Peyer's patch (tissue), 4 donors: ENCODE measurements around the gene KLF16. TPM values are rescaled to one million over a fixed set of nuclear protein-coding genes. Genes with fewer than 3 reads are reported as not detected.
A peak's percentile ranks its signal among the peaks of the same experiment; 100 is the strongest.
"Not testable (repeated sequence)": the region's sequence is repeated elsewhere in the genome, so short reads cannot be mapped to it uniquely, and the experiment has no call there.

Experiments
- DNase-seq, 3 donors: peaks; one replicate each; pipeline ENCODE4 v3.0.0-alpha.2; 2017 to 2019
- H3K27ac ChIP-seq, 4 donors: fragments of 200-600 bp; sonication (generic); one replicate each; pipeline ENCODE4 v1.5.1; 2016 to 2019
- H3K27me3 ChIP-seq, 2 donors: fragments of 200-600 bp; sonication (generic); one replicate each; pipeline ENCODE4 v1.5.1; 2019
- H3K36me3 ChIP-seq, 3 donors: fragments of 200-600 bp; sonication (generic); one replicate each; pipeline ENCODE4 v1.5.1; 2016 to 2019
- H3K4me1 ChIP-seq, 4 donors: fragments of 200-600 bp; sonication (generic); one replicate each; pipeline ENCODE4 v1.5.1; 2016 to 2019
- H3K4me3 ChIP-seq, 4 donors: fragments of 200-600 bp; sonication (generic); 1 replicate in 3 of 4; 2 replicates in 1 of 4; pipeline ENCODE4 v1.5.1; 2016 to 2019; ENCODE audit warnings: mild to moderate bottlenecking in 1 of 4
- H3K9me3 ChIP-seq, 4 donors: fragments of 200-600 bp; sonication (generic); one replicate each; pipeline ENCODE4 v1.5.1; 2016 to 2019; ENCODE audit warnings: mild to moderate bottlenecking in 1 of 4
- CTCF ChIP-seq, 6 experiments: fragments of 450-650 bp in 4 of 6; fragments of 200-600 bp in 2 of 6; sonication (generic) in 1 of 6; IDR thresholded peaks; one replicate each; pipeline ENCODE4 v1.5.1; 2017 to 2019; ENCODE audit warnings: antibody characterized with exemption in 6 of 6, mild to moderate bottlenecking in 3 of 6, moderate library complexity in 1 of 6
- POLR2A ChIP-seq, 2 donors: fragments of 450-650 bp; IDR thresholded peaks; one replicate each; pipeline ENCODE4 v1.5.1; 2017; ENCODE audit warnings: antibody characterized with exemption in 2 of 2, mild to moderate bottlenecking in 2 of 2, moderate library complexity in 2 of 2
- total RNA-seq, 4 donors: library from RNA; depleted of rRNA; stranded (reverse); fragments of >200 nt; gene quantifications; one replicate each; pipeline ENCODE4 v1.1.0, GENCODE V29; 2016

KLF16 gene
- total RNA-seq, 4 donors from 2014 or later = 10.3 to 18.2 (median 14.8) TPM

GRCh38 chr19:1884291-1884718 lies 20.9 kb upstream of the KLF16 start:
- Histone ChIP-seq H3K4me3 (peak overlapping the region; percentile 80 to 99 (median 89)), H3K9me3 (no peaks in the 10 kb centered on the region), H3K27ac (peak overlapping the region; percentile 79 to 95 (median 89)), H3K4me1 (peaks cover 0 to 49% (median 23%) of the 10 kb centered on the region in 4 donors), H3K36me3 (peaks cover 0 to 8% (median 0%) of the 10 kb centered on the region in 3 donors), H3K27me3 (no peaks in the 10 kb centered on the region)
- DNase-seq = no peak
- TF ChIP-seq CTCF (IDR thresholded peaks at IDR 0.05) = no peak
- TF ChIP-seq POLR2A (IDR thresholded peaks at IDR 0.05) = no peak

GRCh38 chr19:1883784-1884183 lies 20.4 kb upstream of the KLF16 start:
- H3K4me1 ChIP-seq = peaks cover 0 to 49% (median 23%) of the 10 kb centered on the region in 4 donors
- no peaks in the 10 kb centered on the region for H3K9me3 ChIP-seq
- peak overlapping the region; percentile 80 to 99 (median 89) for H3K4me3 ChIP-seq
- H3K27me3 ChIP-seq = no peaks in the 10 kb centered on the region
- no peak for DNase-seq
- H3K36me3 ChIP-seq = peaks cover 0 to 8% (median 0%) of the 10 kb centered on the region in 3 donors
- TF ChIP-seq CTCF (IDR thresholded peaks at IDR 0.05) = no peak
- no peak for TF ChIP-seq POLR2A (IDR thresholded peaks at IDR 0.05)
- H3K27ac ChIP-seq = peak overlapping the region; percentile 79 to 95 (median 89)

GRCh38 chr19:1882786-1883692 lies 19.7 kb upstream of the KLF16 start:
- Histone ChIP-seq H3K4me1 (peaks cover 0 to 49% (median 23%) of the 10 kb centered on the region in 4 donors), H3K36me3 (peaks cover 0 to 8% (median 0%) of the 10 kb centered on the region in 3 donors), H3K4me3 (peak overlapping the region; percentile 80 to 99 (median 89)), H3K9me3 (no peaks in the 10 kb centered on the region), H3K27ac (peak overlapping the region; percentile 79 to 95 (median 89)), H3K27me3 (no peaks in the 10 kb centered on the region)
- DNase-seq = no peak
- TF ChIP-seq POLR2A (IDR thresholded peaks at IDR 0.05) = no peak
- TF ChIP-seq CTCF (IDR thresholded peaks at IDR 0.05) = no peak

- peak overlapping the region; percentile 12 to 34 (median 30) for H3K4me3 ChIP-seq
- no peaks in the 10 kb centered on the region for H3K27me3 ChIP-seq
- H3K4me1 ChIP-seq = peaks cover 0 to 49% (median 23%) of the 10 kb centered on the region in 4 donors
- peaks cover 0 to 8% (median 0%) of the 10 kb centered on the region in 3 donors for H3K36me3 ChIP-seq
- peak in 2 of 3 donors; percentile 82 to 88 for DNase-seq
- H3K27ac ChIP-seq = peak overlapping the region; percentile 79 to 95 (median 89)
- no peak for TF ChIP-seq CTCF (IDR thresholded peaks at IDR 0.05)
- TF ChIP-seq POLR2A (IDR thresholded peaks at IDR 0.05) = peak in 1 of 2 donors; percentile 10
- no peaks in the 10 kb centered on the region for H3K9me3 ChIP-seq
These were observed 18.9 kb upstream of the KLF16 start for GRCh38 chr19:1882089-1882785.

- H3K9me3 ChIP-seq, H3K27me3 ChIP-seq, DNase-seq, H3K36me3 ChIP-seq: not testable (repeated sequence)
- peak overlapping the region in 3 of 4 donors; percentile 12 to 34 (median 32) for H3K4me3 ChIP-seq
- peaks cover 0 to 51% (median 25%) of the 10 kb centered on the region in 4 donors for H3K4me1 ChIP-seq
- peak overlapping the region; percentile 79 to 95 (median 89) for H3K27ac ChIP-seq
These were observed 18.2 kb upstream of the KLF16 start for GRCh38 chr19:1881393-1882088.
